BJ (cell line): ENCODE results near the gene RITA1. TPM values are rescaled to one million over a fixed set of nuclear protein-coding genes. Genes with fewer than 3 reads are reported as not detected.

Source experiments
- CTCF ChIA-PET: fragments of 350-600 bp; formaldehyde crosslinking; extraction: SDS; loops from one replicate; lab custom pipeline; 2021; ENCODE audit warnings: antibody characterized with exemption, inconsistent platforms; lab: Yijun Ruan, JAX
- POLR2A ChIA-PET: fragments of 300-600 bp; sonication (Branson Sonifier 250); formaldehyde crosslinking; extraction: SDS; loops from one replicate; lab custom pipeline; 2021; ENCODE audit warnings: antibody characterized with exemption; lab: Charles Lee
- DNase-seq: peaks from one replicate; pipeline ENCODE4 v3.0.0-alpha.2; 2011; ENCODE audit warnings: low read depth
- H3K27me3 ChIP-seq: 2 replicates; pipeline ENCODE4 v1.6.0; 2011; ENCODE audit warnings: low read length; ENCODE audit not compliant: control insufficient read depth, insufficient read depth
- H3K36me3 ChIP-seq: 2 replicates; pipeline ENCODE4 v1.5.1; 2011; ENCODE audit warnings: low read length; ENCODE audit not compliant: control insufficient read depth, insufficient read depth
- H3K4me3 ChIP-seq: 2 replicates; pipeline ENCODE4 v1.5.1; 2011; ENCODE audit warnings: low read depth, mild to moderate bottlenecking, control low read depth, low read length
- polyA plus RNA-seq: library from polyadenylated mRNA; depleted of rRNA; stranded (reverse); fragments of >200 nt; gene quantifications from 2 replicates; pipeline ENCODE4 v1.2.3, GENCODE V29; 2011
- TF ChIP-seq, protein P1 (sequence below): IDR thresholded peaks from 2 replicates; pipeline ENCODE4 v1.5.1; 2011; ENCODE audit warnings: low read depth, mild to moderate bottlenecking, control low read depth, inconsistent platforms, low read length, moderate library complexity; ENCODE audit not compliant: insufficient read depth

The RITA1 gene
- polyA plus RNA-seq, 1 experiment: 19.4 TPM

DNA sequence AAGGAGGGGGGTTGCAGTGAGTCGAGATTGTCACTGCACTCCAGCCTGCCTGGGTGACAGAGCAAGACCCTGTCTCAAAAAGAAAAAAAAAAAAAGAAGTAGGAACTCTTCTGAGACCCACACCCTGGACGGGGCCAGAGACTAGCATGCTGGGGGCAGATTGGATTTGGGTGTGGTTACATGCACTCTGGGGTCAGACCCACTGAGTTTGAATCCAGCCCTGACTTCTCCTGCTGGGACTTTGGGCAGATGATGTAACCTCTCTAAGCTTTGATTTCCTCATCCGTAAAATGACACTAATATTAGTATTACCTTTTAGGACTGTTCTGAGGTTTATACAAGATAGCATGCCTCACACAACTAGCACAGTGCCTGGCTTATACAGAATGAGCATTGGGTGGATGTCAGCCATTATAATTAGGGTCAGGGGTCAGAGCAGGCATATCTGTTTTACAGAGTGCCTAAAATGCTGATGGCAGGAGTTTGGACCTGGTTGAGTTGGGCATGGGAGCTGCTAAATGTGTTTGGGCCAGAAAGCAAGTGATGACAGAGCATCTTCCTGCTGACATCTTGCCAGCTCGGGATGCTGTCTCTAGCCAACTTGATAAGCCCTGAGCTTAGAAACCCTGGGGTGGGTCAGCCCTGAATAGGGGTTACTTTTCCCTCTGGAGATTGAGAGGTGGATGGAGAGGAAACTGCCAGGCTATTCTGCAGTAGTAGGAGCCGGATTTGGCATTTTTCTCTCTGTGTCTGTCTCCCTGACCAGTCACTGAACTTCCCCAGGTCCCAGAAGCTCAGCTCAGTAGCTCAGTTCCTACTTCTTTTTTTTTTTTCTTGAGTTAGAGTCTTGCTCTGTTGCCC is 51.2 kb downstream of the RITA1 start:
- H3K4me3 ChIP-seq: no peak overlapping the region
- H3K27me3 ChIP-seq: no peaks in the 10 kb centered on the region
- no peak for DNase-seq
- CTCF ChIA-PET: no interaction called here
- TF ChIP-seq, protein P1, sequence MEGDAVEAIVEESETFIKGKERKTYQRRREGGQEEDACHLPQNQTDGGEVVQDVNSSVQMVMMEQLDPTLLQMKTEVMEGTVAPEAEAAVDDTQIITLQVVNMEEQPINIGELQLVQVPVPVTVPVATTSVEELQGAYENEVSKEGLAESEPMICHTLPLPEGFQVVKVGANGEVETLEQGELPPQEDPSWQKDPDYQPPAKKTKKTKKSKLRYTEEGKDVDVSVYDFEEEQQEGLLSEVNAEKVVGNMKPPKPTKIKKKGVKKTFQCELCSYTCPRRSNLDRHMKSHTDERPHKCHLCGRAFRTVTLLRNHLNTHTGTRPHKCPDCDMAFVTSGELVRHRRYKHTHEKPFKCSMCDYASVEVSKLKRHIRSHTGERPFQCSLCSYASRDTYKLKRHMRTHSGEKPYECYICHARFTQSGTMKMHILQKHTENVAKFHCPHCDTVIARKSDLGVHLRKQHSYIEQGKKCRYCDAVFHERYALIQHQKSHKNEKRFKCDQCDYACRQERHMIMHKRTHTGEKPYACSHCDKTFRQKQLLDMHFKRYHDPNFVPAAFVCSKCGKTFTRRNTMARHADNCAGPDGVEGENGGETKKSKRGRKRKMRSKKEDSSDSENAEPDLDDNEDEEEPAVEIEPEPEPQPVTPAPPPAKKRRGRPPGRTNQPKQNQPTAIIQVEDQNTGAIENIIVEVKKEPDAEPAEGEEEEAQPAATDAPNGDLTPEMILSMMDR: no peak
- POLR2A ChIA-PET: no interaction called here
- peaks cover 12% of the 10 kb centered on the region for H3K36me3 ChIP-seq

DNA sequence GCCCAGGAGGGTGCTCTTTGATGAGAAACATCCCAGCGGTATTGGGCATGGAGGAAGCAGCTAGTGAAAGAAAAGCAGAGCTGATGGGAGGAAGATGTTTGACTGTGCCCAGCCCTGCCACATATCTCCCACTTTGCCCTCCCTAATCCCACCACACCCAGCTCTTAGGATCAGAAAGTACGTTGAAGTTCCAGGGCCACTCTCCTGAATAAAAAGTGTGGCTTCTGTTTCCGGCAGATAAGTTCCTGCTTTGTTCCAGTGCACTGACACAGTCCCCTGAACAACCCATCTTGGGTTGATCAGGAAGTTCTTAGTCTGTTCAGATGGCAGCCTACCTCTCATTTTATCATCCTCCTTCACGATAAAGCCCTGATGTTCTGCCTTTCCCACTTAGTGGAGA is 52.2 kb downstream of the RITA1 start:
- H3K4me3 ChIP-seq: no peak overlapping the region
- no peaks in the 10 kb centered on the region for H3K27me3 ChIP-seq
- H3K36me3 ChIP-seq: peaks cover 5% of the 10 kb centered on the region
- TF ChIP-seq, protein P1: no peak
- no peak for DNase-seq
- ChIA-PET POLR2A (no interaction called here), CTCF (no interaction called here)

DNA sequence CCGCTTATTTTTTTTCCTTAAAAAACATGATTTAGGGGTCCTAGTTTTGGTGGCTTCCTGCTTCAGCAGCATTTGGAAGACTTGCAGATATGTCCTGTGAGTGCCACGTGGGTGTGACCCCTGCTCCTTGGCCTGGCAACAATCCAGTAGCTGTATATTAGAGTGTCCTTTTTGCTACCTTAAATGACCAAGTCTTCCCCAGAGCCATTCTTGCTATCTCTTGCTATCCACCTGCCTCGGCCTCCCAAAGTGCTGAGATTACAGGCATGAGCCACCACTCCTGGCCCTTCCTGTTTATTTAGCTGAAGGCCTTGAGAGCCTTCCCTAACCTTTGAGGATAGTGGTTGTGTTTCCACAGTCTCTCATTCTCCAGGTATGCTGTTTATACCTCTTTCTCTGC is 52.8 kb downstream of the RITA1 start:
- no peaks in the 10 kb centered on the region for H3K27me3 ChIP-seq
- no peak overlapping the region for H3K4me3 ChIP-seq
- ChIA-PET POLR2A (no interaction called here), CTCF (interaction anchor here (1.4 kb wide), 1 partner anchor 21 kb away, joined by 3 read pairs; no protein-coding TSS in a partner anchor)
- peaks cover 3% of the 10 kb centered on the region; the same call in 1 of the 2 replicates for H3K36me3 ChIP-seq
- no peak for DNase-seq
- TF ChIP-seq, protein P1: no peak

DNA sequence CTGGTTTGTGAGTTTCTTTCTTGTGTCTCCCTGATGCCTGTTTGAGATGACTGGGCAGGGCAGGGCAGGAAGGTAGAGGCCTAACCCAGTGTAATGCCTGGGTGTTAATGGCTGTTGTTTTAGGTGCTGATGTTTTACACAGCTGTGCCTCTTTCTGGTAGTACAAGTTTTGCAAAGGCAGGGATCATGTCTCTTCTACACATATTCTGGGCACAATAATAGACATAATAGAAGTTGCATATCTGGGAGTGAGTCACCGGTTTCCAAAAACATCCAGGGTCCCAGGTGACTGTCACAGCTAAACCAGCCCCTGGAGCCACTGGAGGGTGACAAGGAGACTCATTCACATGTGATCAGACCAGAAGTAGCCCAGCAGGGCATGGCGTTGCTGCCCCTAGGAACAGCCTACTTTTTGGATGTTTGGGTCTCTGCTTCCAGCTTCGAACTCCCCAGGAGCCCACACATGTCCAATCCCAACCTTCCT is 53.8 kb downstream of the RITA1 start:
- DNase-seq: no peak
- ChIA-PET POLR2A (no interaction called here), CTCF (interaction anchor here (0.6 to 1.4 kb wide), 4 partner anchors 9 to 64 kb away, joined by 3 to 4 read pairs (median 3); no protein-coding TSS in a partner anchor)
- Histone ChIP-seq H3K27me3 (no peaks in the 10 kb centered on the region), H3K4me3 (no peak overlapping the region), H3K36me3 (peaks cover 2% of the 10 kb centered on the region; the same call in 1 of the 2 replicates)
- TF ChIP-seq, protein P1: no peak

DNA sequence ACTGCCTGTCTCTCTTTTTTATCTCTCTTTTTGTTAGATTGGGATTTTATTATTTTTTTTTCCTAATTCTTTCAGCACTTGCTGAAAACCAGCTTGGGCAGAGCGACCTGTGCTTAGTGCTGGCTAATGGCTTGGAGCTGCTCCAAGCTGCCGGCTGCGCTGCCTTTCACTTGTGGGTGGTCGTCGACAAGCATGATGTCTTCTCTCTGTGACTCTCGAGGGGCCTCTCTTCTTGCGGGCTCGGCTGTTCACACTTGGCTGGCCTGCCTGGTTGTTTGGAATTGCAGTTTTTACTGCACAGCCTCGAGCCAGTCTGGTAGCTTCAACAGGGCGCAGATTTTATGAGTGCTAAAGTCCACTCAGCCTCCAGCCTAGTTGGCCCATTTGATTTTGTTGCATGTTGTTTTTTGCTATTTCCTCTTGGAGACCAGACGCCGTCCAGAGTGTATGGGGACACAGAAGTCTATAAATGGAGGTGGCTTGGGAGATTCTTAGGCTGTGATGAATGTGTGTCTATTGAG is 54.4 kb downstream of the RITA1 start:
- Histone ChIP-seq H3K4me3 (no peak overlapping the region), H3K27me3 (no peaks in the 10 kb centered on the region), H3K36me3 (peaks cover 2% of the 10 kb centered on the region; the same call in 1 of the 2 replicates)
- ChIA-PET POLR2A (no interaction called here), CTCF (interaction anchor here (0.6 to 1.4 kb wide), 5 partner anchors 10 to 51 kb away, joined by 3 to 4 read pairs (median 3); no protein-coding TSS in a partner anchor)
- no peak for DNase-seq
- TF ChIP-seq, protein P1: no peak
